HG03095 (cell line): ENCODE data around the gene FN3KRP.
A peak's percentile ranks its signal among the peaks of the same experiment; 100 is the strongest.
"Not testable (repeated sequence)": the region's sequence is repeated elsewhere in the genome, so short reads cannot be mapped to it uniquely, and the experiment has no call there.

Source experiments
- ATAC-seq: cut with Tn5 transposase; IDR thresholded peaks from one replicate; pipeline ENCODE4 v1.9.1; 2021; ENCODE audit warnings: moderate library complexity; ENCODE audit not compliant: unreplicated experiment

FN3KRP gene

DNA sequence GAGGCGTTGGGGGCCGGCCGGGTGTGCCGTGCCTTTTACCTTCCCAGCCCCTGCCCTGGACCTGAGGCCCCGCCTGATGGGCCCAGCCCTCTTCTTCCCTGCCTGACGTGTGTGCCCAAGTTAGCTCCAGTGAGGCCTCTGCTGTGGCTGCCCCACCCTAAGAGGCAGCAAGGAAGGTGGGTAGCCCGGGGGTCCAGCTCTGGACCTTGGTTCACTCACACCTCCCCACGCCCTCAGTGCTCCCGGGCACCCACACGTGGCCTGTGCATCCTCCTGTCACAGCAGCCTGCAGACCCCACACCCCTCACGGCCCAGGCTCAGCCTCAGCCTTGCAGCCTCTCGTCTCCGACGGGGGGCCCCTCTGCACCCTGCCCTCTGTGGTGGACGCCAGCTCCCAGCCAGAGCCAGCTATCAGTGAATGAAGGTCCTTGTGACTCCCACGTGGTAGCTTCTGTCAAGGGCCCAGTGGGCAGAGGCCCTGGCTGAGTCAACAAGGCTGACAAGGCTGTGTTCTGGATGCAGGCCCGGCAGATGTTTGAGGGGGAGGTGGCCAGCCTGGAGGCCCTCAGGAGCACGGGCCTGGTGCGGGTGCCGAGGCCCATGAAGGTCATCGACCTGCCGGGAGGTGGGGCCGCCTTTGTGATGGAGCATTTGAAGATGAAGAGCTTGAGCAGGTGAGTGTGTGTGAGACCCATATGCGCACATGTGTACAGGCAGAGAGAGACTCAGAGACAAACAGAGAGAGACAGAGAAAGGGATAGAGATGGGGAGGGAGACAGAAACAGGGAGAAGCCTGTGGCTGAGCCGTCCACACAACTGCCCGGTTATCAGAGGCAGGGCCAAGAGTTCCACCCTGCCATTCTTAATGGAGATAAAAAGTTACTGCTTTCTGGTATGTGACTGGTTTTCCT is 21.7 kb downstream of the FN3KRP start:
- no peak for ATAC-seq

DNA sequence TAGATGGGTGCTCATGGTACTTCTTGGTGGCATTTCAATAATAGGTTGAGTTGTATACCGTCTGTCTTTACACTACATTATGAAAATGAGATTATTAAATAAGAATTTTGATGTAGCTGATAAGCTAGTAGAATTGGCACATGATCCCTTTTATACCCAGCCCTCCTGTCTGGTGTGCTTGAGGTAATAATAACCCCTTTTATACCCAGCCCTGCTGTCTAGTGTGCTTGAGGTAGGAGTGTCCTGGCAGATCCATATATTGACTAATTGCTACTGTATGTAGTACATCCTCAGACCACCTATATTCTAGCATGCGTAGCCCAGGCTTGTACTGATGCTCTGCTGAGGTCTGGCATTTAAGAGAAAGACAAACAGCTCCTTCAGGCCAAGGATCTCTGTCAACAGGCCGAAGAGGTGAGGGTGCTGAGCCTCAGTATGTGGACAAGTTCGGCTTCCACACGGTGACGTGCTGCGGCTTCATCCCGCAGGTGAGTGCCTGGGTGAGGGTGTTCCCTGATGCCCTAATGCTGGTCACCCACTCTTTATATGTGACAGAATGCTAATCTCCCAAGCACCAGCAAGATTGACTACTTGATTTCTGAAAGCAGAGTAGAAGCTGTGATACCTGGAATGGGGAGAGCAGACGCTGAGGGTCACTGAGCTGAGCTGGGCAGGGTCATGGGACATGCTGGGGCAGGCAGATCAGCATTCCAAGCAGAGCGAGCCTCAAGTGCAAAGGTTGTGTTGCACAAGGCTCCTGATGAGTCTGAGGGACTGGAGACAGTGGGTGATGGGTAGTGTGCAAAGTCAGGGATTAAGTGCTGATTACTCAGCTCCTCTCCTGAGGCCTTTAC is 24.6 kb downstream of the FN3KRP start:
- no peak for ATAC-seq

DNA sequence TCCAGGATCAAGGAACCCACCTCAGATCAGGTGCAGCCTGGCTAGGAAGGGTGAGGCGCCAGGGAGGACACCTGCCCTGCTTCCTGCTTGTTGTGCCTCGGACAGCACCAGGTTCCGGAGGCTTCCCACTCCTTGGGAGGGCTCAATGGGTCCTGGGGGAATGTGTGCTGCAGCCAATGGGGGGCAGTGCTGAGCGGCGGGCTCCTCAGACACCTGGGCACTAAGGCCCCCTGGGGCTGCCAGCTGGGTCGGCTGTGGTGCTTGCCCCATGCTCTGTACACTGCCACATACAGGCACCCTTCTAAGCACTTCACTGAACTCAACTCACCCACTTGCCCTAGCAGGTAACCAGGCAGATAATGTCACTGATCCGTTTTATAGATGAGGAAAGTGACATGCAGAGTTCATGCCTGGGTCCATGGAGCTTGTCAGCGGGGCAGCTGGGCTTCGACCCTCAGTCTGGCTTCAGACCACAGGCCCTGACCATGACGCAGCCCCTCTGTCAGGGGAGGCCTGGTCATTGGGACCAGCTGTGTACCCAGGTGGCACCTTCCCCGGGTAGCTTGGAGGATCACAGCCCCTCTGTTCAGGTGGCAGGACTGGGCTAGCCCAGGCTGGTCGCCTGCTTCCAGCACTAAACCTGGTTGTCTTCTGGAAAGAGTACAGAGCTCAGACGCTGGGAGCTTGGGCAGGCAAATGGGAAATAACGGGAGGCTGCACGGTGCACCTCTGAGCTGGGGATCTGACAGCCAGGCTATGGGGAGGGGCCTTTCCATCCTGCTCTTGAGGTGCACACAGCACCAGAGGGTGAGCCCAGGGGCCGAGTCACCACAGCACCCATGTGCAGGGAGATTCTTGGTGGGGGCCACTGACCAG is 27.1 kb downstream of the FN3KRP start:
- ATAC-seq, result no peak

DNA sequence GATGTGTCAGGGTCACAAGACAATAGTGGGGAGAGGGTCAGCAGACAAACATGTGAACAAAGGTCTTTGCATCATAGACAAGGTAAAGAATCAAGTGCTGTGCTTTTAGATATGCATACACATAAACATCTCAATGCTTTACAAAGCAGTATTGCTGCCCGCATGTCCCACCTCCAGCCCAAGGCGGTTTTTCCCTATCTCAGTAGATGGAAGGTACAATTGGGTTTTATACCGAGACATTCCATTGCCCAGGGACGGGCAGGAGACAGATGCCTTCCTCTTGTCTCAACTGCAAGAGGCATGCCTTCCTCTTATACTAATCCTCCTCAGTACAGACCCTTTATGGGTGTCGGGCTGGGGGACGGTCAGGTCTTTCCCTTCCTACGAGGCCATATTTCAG is 28.2 kb downstream of the FN3KRP start:
- not testable (repeated sequence) for ATAC-seq

DNA sequence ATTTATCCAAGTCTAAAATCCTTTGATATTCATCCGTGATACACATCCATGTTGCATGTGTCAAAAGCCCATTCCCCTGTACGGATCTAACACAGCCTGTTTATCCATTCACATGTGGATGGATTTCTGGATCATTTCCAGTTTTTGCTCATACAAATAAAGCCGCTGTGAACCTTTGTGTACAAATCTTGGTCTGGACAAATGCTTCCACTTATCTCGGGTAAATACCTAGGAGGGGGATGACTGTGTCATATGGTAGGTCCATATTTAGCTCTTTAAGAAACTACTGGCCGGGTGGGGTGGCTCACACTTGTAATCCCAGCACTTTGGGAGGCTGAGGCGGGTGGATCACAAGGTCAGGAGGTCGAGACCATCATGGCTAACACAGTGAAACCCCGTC is 29.0 kb downstream of the FN3KRP start:
- ATAC-seq, result no peak

DNA sequence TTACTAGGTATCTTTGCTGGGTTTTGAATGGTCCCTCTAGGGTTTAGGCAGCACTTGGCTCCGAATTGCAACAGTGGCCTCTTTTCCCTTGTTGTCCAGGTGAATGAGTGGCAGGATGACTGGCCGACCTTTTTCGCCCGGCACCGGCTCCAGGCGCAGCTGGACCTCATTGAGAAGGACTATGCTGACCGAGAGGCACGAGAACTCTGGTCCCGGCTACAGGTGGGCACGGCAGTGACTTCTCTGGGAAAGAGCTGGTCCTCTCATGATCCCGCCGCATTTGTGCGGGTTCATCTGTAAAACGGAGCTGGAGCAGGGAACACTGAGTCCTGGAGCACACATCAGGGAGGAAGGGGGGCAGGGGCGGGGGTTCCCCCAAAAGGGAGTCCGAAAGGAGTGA is 32.2 kb downstream of the FN3KRP start:
- no peak for ATAC-seq

DNA sequence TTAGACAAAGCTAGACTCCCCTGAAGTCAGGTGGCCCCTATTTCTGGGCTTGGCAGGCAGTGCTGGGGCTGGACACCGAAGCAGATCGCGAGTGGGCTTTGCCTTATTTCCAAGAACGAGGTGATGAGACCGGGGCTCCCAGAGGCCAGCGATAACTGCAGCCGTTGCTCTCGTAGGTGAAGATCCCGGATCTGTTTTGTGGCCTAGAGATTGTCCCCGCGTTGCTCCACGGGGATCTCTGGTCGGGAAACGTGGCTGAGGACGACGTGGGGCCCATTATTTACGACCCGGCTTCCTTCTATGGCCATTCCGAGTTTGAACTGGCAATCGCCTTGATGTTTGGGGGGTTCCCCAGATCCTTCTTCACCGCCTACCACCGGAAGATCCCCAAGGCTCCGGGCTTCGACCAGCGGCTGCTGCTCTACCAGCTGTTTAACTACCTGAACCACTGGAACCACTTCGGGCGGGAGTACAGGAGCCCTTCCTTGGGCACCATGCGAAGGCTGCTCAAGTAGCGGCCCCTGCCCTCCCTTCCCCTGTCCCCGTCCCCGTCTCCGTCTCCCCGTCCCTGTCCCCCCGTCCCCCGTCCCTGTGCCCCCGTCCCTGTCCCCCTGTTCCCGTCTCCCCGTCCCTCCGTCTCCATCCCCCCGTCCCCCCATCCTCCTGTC is 33.9 kb downstream of the FN3KRP start:
- no peak for ATAC-seq

DNA sequence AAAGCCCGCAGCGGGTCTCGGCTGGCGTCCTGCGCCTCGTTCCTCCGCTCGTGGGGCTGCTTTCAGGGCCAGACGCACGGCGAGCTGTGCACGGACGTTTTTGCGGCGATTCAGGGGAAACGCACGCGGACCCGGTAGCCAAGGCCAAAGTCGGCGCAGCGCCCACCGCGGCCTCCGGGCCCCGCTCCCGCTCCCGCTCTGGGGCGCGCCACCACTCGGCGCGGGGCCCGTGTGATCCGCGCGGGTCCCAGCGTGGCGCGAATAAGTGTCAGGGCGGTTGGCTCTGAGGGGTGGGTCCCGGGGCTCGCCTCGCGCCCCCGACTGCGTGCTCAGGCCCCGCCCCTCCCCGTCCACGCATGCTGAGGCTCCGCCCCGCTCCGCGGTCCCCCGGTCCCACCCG is 34.7 kb downstream of the FN3KRP start:
- ATAC-seq, result peak; percentile 14

DNA sequence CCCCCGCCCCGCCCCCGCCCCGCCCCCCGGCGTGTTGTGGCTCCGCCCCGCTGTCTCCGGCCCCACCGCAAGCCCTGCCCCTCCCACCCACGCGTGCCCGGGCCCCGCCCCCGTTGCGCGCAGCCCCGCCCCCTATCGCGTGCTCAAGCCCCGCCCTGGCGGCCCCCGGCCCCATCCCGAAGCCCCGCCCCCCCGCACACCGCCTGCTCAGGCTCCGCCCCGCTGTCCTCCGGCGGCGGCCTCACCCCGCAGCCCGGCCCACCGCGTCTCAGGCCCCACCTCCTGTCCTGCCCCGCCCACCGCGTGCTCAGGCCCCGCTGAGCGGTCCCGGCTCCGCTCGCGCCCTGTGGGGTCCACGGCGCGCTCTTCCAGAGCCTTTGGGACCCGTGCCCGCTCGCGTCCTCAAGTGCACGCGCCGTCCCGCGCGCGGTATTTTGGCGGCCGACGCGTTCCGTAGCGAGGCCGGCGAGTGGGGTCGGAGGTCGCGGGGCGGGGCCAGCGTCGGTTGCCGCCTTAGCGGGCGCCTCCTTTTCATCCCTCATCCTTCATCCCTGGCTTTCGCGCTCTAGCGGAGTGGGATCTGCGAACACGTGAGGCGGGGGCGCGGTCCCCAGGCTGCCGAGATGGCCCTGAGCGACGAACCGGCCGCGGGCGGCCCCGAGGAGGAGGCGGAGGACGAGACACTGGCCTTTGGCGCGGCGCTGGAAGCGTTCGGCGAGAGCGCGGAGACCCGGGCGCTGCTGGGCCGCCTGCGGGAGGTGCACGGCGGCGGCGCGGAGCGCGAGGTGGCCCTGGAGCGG is 35.3 kb downstream of the FN3KRP start, which contains the start of gene TBCD:
TSS of gene TBCD (plus strand) at position 495 of the 800 bp plus-strand sequence. CDS start at position 624, 129 bp downstream.
- peak; percentile 58 for ATAC-seq

DNA sequence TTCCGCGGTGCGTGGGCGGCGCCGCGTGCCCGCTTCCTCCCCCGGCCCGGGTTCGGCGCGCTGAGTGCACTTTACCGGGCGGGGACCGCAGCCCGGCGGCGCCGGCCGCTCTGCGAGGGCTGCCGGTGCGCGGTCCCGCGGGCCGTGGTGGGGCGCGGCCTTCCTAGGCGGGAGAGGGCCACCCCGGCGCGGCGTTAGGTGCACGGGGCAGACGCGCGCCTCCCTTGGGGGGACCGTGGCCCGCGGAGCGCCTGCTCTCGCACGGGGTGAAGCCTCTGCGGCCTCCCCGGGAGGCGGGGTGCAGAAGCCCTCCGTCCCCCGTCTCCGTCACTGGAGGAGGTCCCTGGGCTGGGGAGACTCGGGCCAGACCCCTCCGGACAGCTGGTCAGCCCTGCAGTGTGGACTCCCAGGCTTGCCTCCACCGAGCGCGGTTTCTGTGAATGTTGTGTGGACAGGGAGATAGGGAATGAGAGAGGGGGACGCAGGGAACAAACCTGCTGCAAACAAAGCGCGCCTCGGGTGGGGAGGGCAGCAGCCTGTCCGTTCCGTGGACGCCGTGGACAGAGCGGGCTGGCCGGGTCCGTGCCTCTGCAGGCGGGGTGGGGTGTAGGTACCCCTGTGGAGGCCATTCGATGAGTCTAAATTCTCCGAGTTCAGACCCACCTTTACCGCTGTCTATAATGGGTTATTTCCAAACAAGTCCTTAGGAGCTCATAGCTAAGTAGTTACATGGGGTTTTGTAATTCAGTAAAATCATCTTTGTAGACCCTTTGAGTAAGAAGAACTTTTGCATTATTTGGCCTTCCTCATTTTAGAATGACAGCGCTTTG is 36.1 kb downstream of the FN3KRP start:
- peak; percentile 20 for ATAC-seq

DNA sequence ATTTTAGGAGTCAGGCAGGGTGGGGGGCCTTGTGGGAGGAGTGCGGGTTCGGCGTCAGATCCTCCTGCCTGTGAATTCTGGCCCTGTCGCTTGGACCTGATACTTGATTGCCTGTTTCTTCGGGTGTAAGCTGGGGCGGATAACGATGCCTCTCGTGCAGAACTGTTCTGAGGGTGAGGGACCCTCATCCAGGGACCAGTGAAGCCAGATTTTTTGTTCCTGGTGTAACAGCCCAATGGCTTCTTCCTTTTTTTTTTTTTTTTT is 36.6 kb downstream of the FN3KRP start:
- no peak for ATAC-seq

DNA sequence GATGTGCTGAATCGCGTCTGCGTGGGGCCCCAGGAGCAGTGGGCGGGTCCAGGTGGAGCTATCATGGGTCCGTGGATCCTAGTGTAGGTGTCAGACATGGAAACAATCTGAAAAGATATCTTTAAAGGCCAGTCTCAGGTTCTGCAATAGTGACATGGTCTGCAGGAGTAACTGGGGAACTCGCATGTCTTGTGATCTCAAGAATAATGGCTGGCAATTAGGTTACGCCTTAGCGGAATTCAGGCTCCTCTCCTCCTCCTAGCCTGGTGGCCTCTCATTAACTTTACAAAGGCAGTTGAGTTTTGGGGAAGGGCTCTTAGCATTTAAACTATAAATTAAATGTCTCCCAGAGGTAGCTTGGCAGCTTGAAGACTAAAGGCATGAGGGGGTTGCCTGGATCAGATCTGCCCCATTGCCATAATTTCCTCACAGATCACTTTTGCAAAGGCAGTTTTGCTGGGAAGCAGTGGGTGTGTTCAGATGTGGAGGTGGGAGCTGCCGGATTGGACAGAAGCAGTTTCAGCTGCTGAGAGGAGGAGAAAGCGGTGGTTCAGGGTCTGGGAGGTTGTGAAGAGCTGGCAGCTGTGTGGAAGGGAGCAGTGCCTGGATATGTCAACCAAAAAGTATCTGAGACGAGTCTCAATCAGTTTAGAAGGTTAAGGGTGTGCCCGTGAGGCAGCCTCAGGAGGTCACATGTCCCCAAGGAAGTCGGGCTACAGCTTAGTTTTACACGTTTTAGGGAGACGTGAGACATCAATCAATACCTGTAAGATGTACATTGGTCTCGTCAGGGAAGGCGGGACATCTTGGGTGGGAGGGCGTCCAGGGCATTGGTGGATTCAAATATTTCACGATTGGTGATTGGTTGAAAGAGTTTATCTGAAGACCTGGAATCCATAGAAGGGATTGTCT is 38.0 kb downstream of the FN3KRP start:
- ATAC-seq, result no peak

DNA sequence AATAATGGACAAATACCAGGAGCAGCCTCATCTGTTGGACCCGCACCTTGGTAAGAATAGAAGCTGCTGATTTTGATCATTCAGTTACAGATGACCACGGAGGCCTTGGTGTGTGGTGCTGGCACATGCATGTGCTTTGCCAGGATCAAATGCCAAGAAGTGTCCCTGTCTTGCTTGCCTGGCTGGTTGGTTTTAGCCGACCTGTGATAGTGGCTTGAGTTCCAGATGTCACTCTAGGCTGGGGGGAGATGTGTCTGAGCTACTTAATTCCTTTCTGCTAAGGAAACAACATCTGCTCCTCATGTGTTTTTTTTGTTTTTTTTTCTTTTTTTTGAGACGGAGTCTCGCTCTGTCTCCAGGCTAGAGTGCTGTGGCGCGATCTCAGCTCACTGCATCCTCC is 39.7 kb downstream of the FN3KRP start:
- ATAC-seq, result no peak

DNA sequence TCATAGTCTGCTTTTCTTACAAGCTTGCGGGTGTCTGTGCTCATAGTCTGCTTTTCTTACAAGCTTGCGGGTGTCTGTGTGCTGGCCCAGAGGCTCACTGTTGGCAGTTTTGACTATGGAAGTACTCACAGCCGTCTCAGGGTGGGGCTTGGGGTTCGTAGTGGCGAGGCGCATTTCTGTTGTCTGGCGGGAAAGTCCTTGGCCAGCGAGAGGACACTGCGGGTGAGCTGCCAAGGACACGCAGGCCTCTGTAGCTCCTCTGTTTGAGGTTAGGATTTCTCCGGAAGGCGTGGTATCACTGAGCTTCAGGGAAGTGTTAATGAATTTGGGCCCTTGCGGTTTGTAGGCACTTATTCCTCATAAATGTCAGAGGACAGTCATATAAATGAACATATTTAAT is 48.9 kb downstream of the FN3KRP start:
- ATAC-seq, result no peak

DNA sequence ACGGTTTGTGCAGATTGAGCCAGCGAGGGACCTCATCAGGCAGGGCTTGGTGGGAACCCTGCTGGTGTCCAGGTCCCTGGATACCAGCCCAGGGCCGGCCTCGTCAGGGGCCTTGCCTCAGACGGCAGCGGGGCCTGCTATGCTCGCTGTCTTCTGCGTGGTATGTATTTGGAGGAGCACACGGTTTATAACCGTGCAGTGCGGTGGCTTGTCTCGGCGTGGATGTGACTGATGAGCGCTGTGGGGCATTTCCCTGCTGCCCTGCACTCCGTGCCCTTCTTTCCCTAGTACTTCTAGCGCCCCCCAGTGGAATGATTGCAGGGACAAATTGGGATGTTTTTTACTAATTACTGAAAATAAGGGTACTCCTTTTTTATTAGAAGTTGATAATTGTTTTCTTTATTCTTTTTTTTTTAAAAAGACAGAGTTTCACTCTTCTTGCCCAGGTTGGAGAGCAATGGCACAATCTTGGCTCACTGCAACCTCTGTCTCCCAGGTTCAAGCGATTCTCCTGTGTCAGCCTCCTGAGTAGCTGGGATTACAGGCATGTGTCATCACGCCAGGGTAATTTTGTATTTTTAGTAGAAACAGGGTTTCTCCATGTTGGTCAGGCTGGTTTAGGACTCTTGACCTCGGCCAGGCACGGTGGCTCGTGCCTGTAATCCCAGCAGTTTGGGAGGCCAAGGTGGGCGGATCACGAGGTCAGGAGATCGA is 50.7 kb downstream of the FN3KRP start:
- no peak for ATAC-seq

DNA sequence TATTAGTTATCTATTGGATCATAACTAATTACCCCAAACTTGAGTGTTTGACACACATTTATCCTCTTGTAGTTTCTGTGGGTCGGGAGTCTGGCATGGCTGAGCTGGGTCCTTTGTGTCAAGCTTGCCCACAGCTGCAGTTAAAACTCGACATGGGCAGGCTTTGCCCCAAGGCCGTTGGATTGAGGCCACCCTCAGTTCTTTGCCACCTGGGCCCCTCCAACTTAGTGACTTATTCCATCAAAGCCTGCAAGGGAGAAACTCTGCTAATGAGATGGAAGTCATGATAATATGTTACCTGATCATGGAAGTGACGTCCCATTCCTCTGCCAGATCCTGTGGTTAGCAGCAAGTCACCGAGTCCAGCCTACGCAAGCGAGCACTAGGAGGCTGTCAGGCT is 52.5 kb downstream of the FN3KRP start:
- no peak for ATAC-seq

DNA sequence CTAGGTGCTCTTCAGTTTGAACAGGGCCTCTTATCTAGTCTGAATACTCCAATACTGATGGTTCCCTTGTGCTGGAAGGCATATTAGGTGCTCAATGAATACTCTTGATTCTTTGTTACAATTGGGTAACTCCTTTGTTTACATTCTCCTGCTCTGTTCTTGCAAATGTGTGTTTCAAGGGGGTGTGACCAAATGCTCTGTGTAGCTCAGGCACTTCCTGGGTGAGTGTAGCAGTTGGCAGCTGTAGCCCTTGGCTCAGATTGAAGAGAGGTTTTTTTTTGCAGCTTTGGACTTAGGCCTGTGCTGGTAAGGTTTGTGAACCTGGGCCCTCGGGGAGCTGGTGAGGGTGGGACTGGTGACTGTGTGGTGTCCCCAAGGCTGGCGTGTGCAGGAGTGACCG is 55.5 kb downstream of the FN3KRP start:
- ATAC-seq, result no peak
